ENCODE data around the gene CTIF. TPM values are rescaled to one million over a fixed set of nuclear protein-coding genes. Genes with fewer than 3 reads are reported as not detected.

CTIF gene
- total RNA-seq, 1 donor from 2014 or later: 23.4 TPM

GRCh38 chr18:48575301-48575657 lies 36.4 kb downstream of the CTIF start:
- no peak for DNase-seq

GRCh38 chr18:48575658-48576456 lies 37.0 kb downstream of the CTIF start:
- DNase-seq: no peak

GRCh38 chr18:48576457-48576771 lies 37.6 kb downstream of the CTIF start:
- no peak for DNase-seq

GRCh38 chr18:48577478-48578190 lies 38.8 kb downstream of the CTIF start:
- DNase-seq: no peak

- no peak for DNase-seq
Measured at GRCh38 chr18:48578289-48578688, 39.5 kb downstream of the CTIF start.

GRCh38 chr18:48580066-48580465 lies 41.2 kb downstream of the CTIF start:
- no peak for DNase-seq

- peak; percentile 30 for DNase-seq
Measured at GRCh38 chr18:48580782-48581181, 42.0 kb downstream of the CTIF start.

GRCh38 chr18:48581206-48581605 lies 42.4 kb downstream of the CTIF start:
- no peak for DNase-seq

GRCh38 chr18:48581941-48582340 lies 43.1 kb downstream of the CTIF start:
- DNase-seq: no peak

- DNase-seq: no peak
Measured at GRCh38 chr18:48582946-48583345, 44.1 kb downstream of the CTIF start.

GRCh38 chr18:48583573-48583972 lies 44.7 kb downstream of the CTIF start:
- DNase-seq: no peak

GRCh38 chr18:48589797-48590519 lies 51.1 kb downstream of the CTIF start:
- peak; percentile 87 for DNase-seq

GRCh38 chr18:48590678-48591077 lies 51.8 kb downstream of the CTIF start:
- no peak for DNase-seq

- DNase-seq: peak; percentile 52
Measured at GRCh38 chr18:48592540-48593171, 53.8 kb downstream of the CTIF start.

- peak; percentile 57 for DNase-seq
Measured at GRCh38 chr18:48594471-48595094, 55.8 kb downstream of the CTIF start.

GRCh38 chr18:48595703-48596218 lies 56.9 kb downstream of the CTIF start:
- DNase-seq: no peak

GRCh38 chr18:48597110-48597509 lies 58.3 kb downstream of the CTIF start:
- DNase-seq: no peak

GRCh38 chr18:48597671-48598070 lies 58.8 kb downstream of the CTIF start:
- no peak for DNase-seq

GRCh38 chr18:48599391-48599790 lies 60.6 kb downstream of the CTIF start:
- no peak for DNase-seq

- DNase-seq: no peak
Measured at GRCh38 chr18:48600046-48600445, 61.2 kb downstream of the CTIF start.

- peak; percentile 54 for DNase-seq
Measured at GRCh38 chr18:48600456-48601090, 61.7 kb downstream of the CTIF start.

GRCh38 chr18:48601343-48601742 lies 62.5 kb downstream of the CTIF start:
- DNase-seq: no peak

All from tongue (tissue), 2 donors.